Suprapubic skin (tissue), 3 donors: ENCODE data around the gene DGKH.

Experiments used
- CTCF ChIP-seq, 2 donors: fragments of 200-600 bp in 1 of 2; fragments of 450-650 bp in 1 of 2; sonication (generic) in 1 of 2; IDR thresholded peaks; one replicate each; pipeline ENCODE4 v1.5.1; 2016 to 2019; ENCODE audit warnings: antibody characterized with exemption in 2 of 2, mild to moderate bottlenecking in 1 of 2, moderate library complexity in 1 of 2
- POLR2AphosphoS5 ChIP-seq, 3 donors: sonication (generic); formaldehyde crosslinking; IDR thresholded peaks; one replicate each; pipeline ENCODE4 v1.6.1; 2017; ENCODE audit warnings: antibody characterized with exemption in 3 of 3

- TF ChIP-seq CTCF (IDR thresholded peaks at IDR 0.05) (no peak), POLR2AphosphoS5 (IDR thresholded peaks at IDR 0.05) (no peak)
These were observed 36.7 kb upstream of the DGKH start for GRCh38 chr13:42011601-42012350.
